ENCODE results near the gene ZNF35.
A peak's percentile ranks its signal among the peaks of the same experiment; 100 is the strongest.
"Not testable (repeated sequence)": the region's sequence is repeated elsewhere in the genome, so short reads cannot be mapped to it uniquely, and the experiment has no call there.

ZNF35 gene

GRCh38 chr3:44648564-44649229 is at the start of gene ZNF35:
Gene ZNF35, plus strand, starts transcription at chr3:44648732. Its CDS starts 2,336 bp downstream, at chr3:44651068.
- no peak for DNase-seq

- no peak for DNase-seq
These were observed 46.8 kb upstream of the ZNF35 start for GRCh38 chr3:44601749-44602148.

- no peak for DNase-seq
These were observed 35.9 kb upstream of the ZNF35 start for GRCh38 chr3:44612678-44613077.

GRCh38 chr3:44624749-44625480 is 23.6 kb upstream of the ZNF35 start, which contains the start of gene ZNF197:
Gene ZNF197, plus strand, starts transcription at chr3:44625036. Its CDS starts 4,119 bp downstream, at chr3:44629155.
- DNase-seq, result peak in 3 of 4 experiments; percentile 4 to 23 (median 18)

- no peak for DNase-seq
These were observed 19.8 kb upstream of the ZNF35 start for GRCh38 chr3:44628716-44629115.

GRCh38 chr3:44632193-44632592 is 16.3 kb upstream of the ZNF35 start:
- no peak for DNase-seq

- no peak for DNase-seq
These were observed 6.2 kb upstream of the ZNF35 start for GRCh38 chr3:44642337-44642736.

GRCh38 chr3:44643024-44643423 is 5.5 kb upstream of the ZNF35 start:
- no peak for DNase-seq

GRCh38 chr3:44647771-44648170 is 761 bp upstream of the ZNF35 start:
- no peak for DNase-seq

- no peak for DNase-seq
These were observed 1.2 kb downstream of the ZNF35 start for GRCh38 chr3:44649709-44650108.

GRCh38 chr3:44654039-44654438 is 5.5 kb downstream of the ZNF35 start:
- DNase-seq, result no peak

- no peak for DNase-seq
These were observed 10.5 kb downstream of the ZNF35 start for GRCh38 chr3:44659015-44659414.

GRCh38 chr3:44659434-44659833 is 10.9 kb downstream of the ZNF35 start:
- no peak for DNase-seq

GRCh38 chr3:44661189-44661588 is 12.7 kb downstream of the ZNF35 start:
- no peak for DNase-seq

- no peak for DNase-seq
These were observed 16.6 kb downstream of the ZNF35 start for GRCh38 chr3:44665173-44665572.

- DNase-seq, result no peak
These were observed 17.8 kb downstream of the ZNF35 start for GRCh38 chr3:44666346-44666745.

- no peak for DNase-seq
These were observed 21.2 kb downstream of the ZNF35 start for GRCh38 chr3:44669760-44670159.

- not testable (repeated sequence) for DNase-seq
These were observed 24.9 kb downstream of the ZNF35 start for GRCh38 chr3:44673466-44673865.

- DNase-seq, result no peak
These were observed 25.7 kb downstream of the ZNF35 start for GRCh38 chr3:44674211-44674610.

- no peak for DNase-seq
These were observed 30.1 kb downstream of the ZNF35 start for GRCh38 chr3:44678480-44679116.

GRCh38 chr3:44680921-44681455 is 32.5 kb downstream of the ZNF35 start:
- no peak for DNase-seq

GRCh38 chr3:44682182-44682896 is 33.8 kb downstream of the ZNF35 start:
- DNase-seq, result no peak
